ENCODE measurements around the gene PNMA1.
"Not testable (repeated sequence)": the region's sequence is repeated elsewhere in the genome, so short reads cannot be mapped to it uniquely, and the experiment has no call there.

Gene PNMA1

GRCh38 chr14:73715707-73716106, 1.5 kb upstream of the PNMA1 start:
- DNase-seq (ENCODE audit: low read depth): no peak

- no peak for DNase-seq (ENCODE audit: low read depth)
These were observed 485 bp upstream of the PNMA1 start for GRCh38 chr14:73714656-73715081.

GRCh38 chr14:73713206-73713802, 880 bp downstream of the PNMA1 start:
- no peak for DNase-seq (ENCODE audit: low read depth)

- DNase-seq (ENCODE audit: low read depth): no peak
These were observed 1.5 kb downstream of the PNMA1 start for GRCh38 chr14:73712540-73713180.

GRCh38 chr14:73712071-73712506, 2.1 kb downstream of the PNMA1 start:
- DNase-seq (ENCODE audit: low read depth): no peak

- DNase-seq (ENCODE audit: low read depth): no peak
These were observed 3.4 kb downstream of the PNMA1 start for GRCh38 chr14:73710737-73711136.

- DNase-seq (ENCODE audit: low read depth): no peak
These were observed 4.2 kb downstream of the PNMA1 start for GRCh38 chr14:73709904-73710469.

- DNase-seq (ENCODE audit: low read depth): not testable (repeated sequence)
These were observed 6.1 kb downstream of the PNMA1 start for GRCh38 chr14:73708076-73708475.

- no peak for DNase-seq (ENCODE audit: low read depth)
These were observed 13.9 kb downstream of the PNMA1 start for GRCh38 chr14:73700325-73700724.

GRCh38 chr14:73696466-73697400, 17.5 kb downstream of the PNMA1 start:
- no peak for DNase-seq (ENCODE audit: low read depth)

- no peak for DNase-seq (ENCODE audit: low read depth)
These were observed 18.2 kb downstream of the PNMA1 start for GRCh38 chr14:73695997-73696396.

- DNase-seq (ENCODE audit: low read depth): no peak
These were observed 19.1 kb downstream of the PNMA1 start for GRCh38 chr14:73695082-73695481.

GRCh38 chr14:73694083-73694482, 20.1 kb downstream of the PNMA1 start:
- DNase-seq (ENCODE audit: low read depth): no peak

- DNase-seq (ENCODE audit: low read depth): no peak
These were observed 27.3 kb downstream of the PNMA1 start for GRCh38 chr14:73686901-73687300.

GRCh38 chr14:73685328-73685727, 28.9 kb downstream of the PNMA1 start:
- no peak for DNase-seq (ENCODE audit: low read depth)

GRCh38 chr14:73684627-73685026, 29.6 kb downstream of the PNMA1 start:
- no peak for DNase-seq (ENCODE audit: low read depth)

GRCh38 chr14:73680821-73681220, 33.4 kb downstream of the PNMA1 start:
- no peak for DNase-seq (ENCODE audit: low read depth)

GRCh38 chr14:73678698-73679097, 35.5 kb downstream of the PNMA1 start:
- no peak for DNase-seq (ENCODE audit: low read depth)

GRCh38 chr14:73674986-73675385, 39.2 kb downstream of the PNMA1 start:
- no peak for DNase-seq (ENCODE audit: low read depth)

- DNase-seq (ENCODE audit: low read depth): no peak
These were observed 46.3 kb downstream of the PNMA1 start for GRCh38 chr14:73667854-73668253.

GRCh38 chr14:73666583-73666982, 47.6 kb downstream of the PNMA1 start:
- no peak for DNase-seq (ENCODE audit: low read depth)

- DNase-seq (ENCODE audit: low read depth): no peak
These were observed 49.1 kb downstream of the PNMA1 start for GRCh38 chr14:73665130-73665529.
